Measurements from ENCODE around the gene DZANK1. TPM values are rescaled to one million over a fixed set of nuclear protein-coding genes. Genes with fewer than 3 reads are reported as not detected.

DZANK1 gene
- total RNA-seq, 3 donors from 2014 or later = 2.4 to 2.7 (median 2.6) TPM

GRCh38 chr20:18436847-18437246, 30.0 kb downstream of the DZANK1 start:
- H3K36me3 ChIP-seq (ENCODE audit: low read depth) = no peaks in the 10 kb centered on the region
- ATAC-seq (no peak), DNase-seq (no peak)
- no peak overlapping the region for H3K4me3 ChIP-seq
- intact Hi-C loops (cut with DNase I, micrococcal nuclease) = no loop called here
- no peak for TF ChIP-seq CTCF (IDR thresholded peaks at IDR 0.05)
- no peaks in the 10 kb centered on the region for H3K9me3 ChIP-seq
- no peaks in the 10 kb centered on the region for H3K4me1 ChIP-seq (ENCODE audit: low read depth)

DNA sequence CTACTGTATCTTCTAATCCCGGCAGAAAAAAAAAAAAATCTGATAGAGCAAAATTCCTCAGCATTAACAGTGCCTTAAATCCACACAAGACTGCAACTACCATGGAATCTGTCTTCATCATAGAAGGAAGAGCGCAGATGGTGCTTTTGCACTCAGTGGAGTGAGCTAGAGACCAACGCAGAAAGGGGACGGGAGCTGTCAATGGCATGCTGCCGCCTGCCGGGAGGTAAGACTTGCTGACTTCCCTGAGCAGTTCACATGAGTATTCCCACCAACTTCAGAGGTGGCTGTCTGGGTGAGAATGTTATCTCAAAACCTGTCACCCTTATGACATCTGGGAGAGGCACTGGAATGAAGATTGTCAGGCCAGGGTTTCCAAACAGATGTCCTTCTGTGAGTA, 35.6 kb downstream of the DZANK1 start:
- no peak for ATAC-seq
- H3K9me3 ChIP-seq = no peaks in the 10 kb centered on the region
- intact Hi-C loops (cut with DNase I, micrococcal nuclease) = no loop called here
- TF ChIP-seq CTCF (IDR thresholded peaks at IDR 0.05) = no peak
- peaks cover 9% of the 10 kb centered on the region for H3K4me1 ChIP-seq (ENCODE audit: low read depth)
- H3K4me3 ChIP-seq = no peak overlapping the region
- DNase-seq = no peak
- no peaks in the 10 kb centered on the region for H3K36me3 ChIP-seq (ENCODE audit: low read depth)

GRCh38 chr20:18430172-18430826, 36.5 kb downstream of the DZANK1 start:
- DNase-seq (peak in 1 of 3 donors; percentile 21), ATAC-seq (peak; percentile 91)
- intact Hi-C loops (cut with DNase I, micrococcal nuclease) = no loop called here
- Histone ChIP-seq H3K36me3 (ENCODE audit: low read depth) (no peaks in the 10 kb centered on the region), H3K4me1 (ENCODE audit: low read depth) (peaks cover 9% of the 10 kb centered on the region), H3K4me3 (no peak overlapping the region), H3K9me3 (no peaks in the 10 kb centered on the region)
- no peak for TF ChIP-seq CTCF (IDR thresholded peaks at IDR 0.05)

DNA sequence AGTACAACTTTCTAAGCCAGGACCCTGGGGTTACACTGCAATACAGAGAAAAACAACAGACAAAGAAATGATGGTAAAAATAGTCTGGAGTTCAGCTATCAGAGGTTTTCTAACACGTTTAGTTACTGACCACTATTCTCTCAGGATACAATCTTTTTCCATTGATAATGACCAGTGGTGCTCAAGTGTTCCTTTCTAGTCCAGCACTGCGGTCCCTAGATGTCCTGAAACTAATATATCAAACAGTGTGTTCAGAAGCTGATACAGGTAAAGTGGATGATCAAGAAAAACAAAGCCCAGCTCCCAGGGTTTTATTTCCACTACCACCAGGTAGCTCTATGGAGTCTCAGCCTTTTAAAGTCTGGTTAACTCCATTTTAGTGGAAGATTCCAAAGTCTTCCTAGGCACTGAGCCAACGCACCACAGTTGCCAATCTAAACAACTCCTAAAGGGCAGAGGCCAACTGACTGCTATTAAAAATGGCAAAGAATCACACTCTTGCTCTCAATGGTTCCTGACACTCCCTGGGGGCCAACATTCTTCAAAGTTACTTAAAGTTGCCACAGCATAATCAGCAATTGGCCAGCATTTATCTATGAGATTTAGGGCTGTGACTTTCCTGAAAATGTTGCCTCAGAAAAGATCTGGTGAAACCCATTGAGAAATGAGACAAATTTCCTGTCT, 38.2 kb downstream of the DZANK1 start:
- TF ChIP-seq CTCF (IDR thresholded peaks at IDR 0.05) = no peak
- no peak overlapping the region for H3K4me3 ChIP-seq
- DNase-seq = peak in 2 of 3 donors; percentile 62 to 90
- H3K9me3 ChIP-seq = no peaks in the 10 kb centered on the region
- intact Hi-C loops (cut with DNase I, micrococcal nuclease) = no loop called here
- peak; percentile 83 for ATAC-seq
- H3K4me1 ChIP-seq (ENCODE audit: low read depth) = peaks cover 9% of the 10 kb centered on the region
- no peaks in the 10 kb centered on the region for H3K36me3 ChIP-seq (ENCODE audit: low read depth)

- DNase-seq (no peak), ATAC-seq (no peak)
- Histone ChIP-seq H3K36me3 (ENCODE audit: low read depth) (no peaks in the 10 kb centered on the region), H3K9me3 (no peaks in the 10 kb centered on the region), H3K4me1 (ENCODE audit: low read depth) (peaks cover 9% of the 10 kb centered on the region), H3K4me3 (no peak overlapping the region)
- intact Hi-C loops (cut with DNase I, micrococcal nuclease) = no loop called here
- no peak for TF ChIP-seq CTCF (IDR thresholded peaks at IDR 0.05)
Measured at GRCh38 chr20:18427214-18427613, 39.6 kb downstream of the DZANK1 start.

Data from mucosa of descending colon (tissue), 3 donors.